SK-N-SH treated with all-trans-retinoic acid at 6 μM for 48 hours (cell line): Measurements from ENCODE around the gene MAP3K3.

ENCODE experiments used
- ATAC-seq: fragments of 200-7000 bp; cut with Tn5 transposase; 3 replicates; pipeline ENCODE4 v1.9.1; 2020; ENCODE audit warnings: mild to moderate bottlenecking, moderate library complexity
- ARNTL ChIP-seq: fragments of 450-650 bp; formaldehyde crosslinking; IDR thresholded peaks from 2 replicates; pipeline ENCODE4 v1.5.0; 2020; ENCODE audit warnings: low read depth, mild to moderate bottlenecking, moderate library complexity, borderline replicate concordance
- BACH2 ChIP-seq: fragments of 250-450 bp; sonication (Bioruptor Pico); IDR thresholded peaks from 2 replicates; pipeline ENCODE4 v1.9.0; 2021; ENCODE audit warnings: mild to moderate bottlenecking, borderline replicate concordance
- ESRRG ChIP-seq: fragments of 250-450 bp; sonication (Bioruptor Pico); IDR thresholded peaks from 2 replicates; pipeline ENCODE4 v1.6.1; 2021; ENCODE audit warnings: mild to moderate bottlenecking
- GLIS3 ChIP-seq: fragments of 250-450 bp; sonication (Bioruptor Pico); IDR thresholded peaks from 2 replicates; pipeline ENCODE4 v1.5.0; 2020; ENCODE audit warnings: mild to moderate bottlenecking, moderate library complexity
- ISL1 ChIP-seq: fragments of 250-450 bp; sonication (Bioruptor Pico); IDR thresholded peaks from 2 replicates; pipeline ENCODE4 v2.1.2; 2022; ENCODE audit warnings: mild to moderate bottlenecking, moderate library complexity
- OSR1 ChIP-seq: fragments of 250-450 bp; sonication (Bioruptor Pico); IDR thresholded peaks from 2 replicates; pipeline ENCODE4 v1.8.0; 2022; ENCODE audit warnings: moderate library complexity, mild to moderate bottlenecking, inconsistent platforms
- PATZ1 ChIP-seq: fragments of 250-450 bp; sonication (Bioruptor Pico); IDR thresholded peaks from 2 replicates; pipeline ENCODE4 v1.8.0; 2020; ENCODE audit warnings: mild to moderate bottlenecking, moderate library complexity, borderline replicate concordance
- POU6F1 ChIP-seq: fragments of 250-450 bp; sonication (Bioruptor Pico); IDR thresholded peaks from 2 replicates; pipeline ENCODE4 v1.8.0; 2021; ENCODE audit warnings: low read depth, mild to moderate bottlenecking, moderate library complexity, borderline replicate concordance
- PPARA ChIP-seq: fragments of 250-450 bp; sonication (Bioruptor Pico); IDR thresholded peaks from 2 replicates; pipeline ENCODE4 v1.5.0; 2020; ENCODE audit warnings: mild to moderate bottlenecking, borderline replicate concordance
- SNAI2 ChIP-seq: fragments of 250-450 bp; sonication (Bioruptor Pico); IDR thresholded peaks from 2 replicates; pipeline ENCODE4 v1.5.0; 2020; ENCODE audit warnings: mild to moderate bottlenecking, moderate library complexity
- TCF4 ChIP-seq: fragments of 250-450 bp; sonication (Bioruptor Pico); IDR thresholded peaks from 2 replicates; pipeline ENCODE4 v1.8.0; 2021; ENCODE audit warnings: mild to moderate bottlenecking, moderate library complexity, borderline replicate concordance
- TOX ChIP-seq: fragments of 250-450 bp; sonication (Bioruptor Pico); IDR thresholded peaks from 2 replicates; pipeline ENCODE4 v1.8.0; 2021; ENCODE audit warnings: mild to moderate bottlenecking, moderate library complexity, borderline replicate concordance
- TSHZ2 ChIP-seq: fragments of 250-450 bp; sonication (Bioruptor Pico); IDR thresholded peaks from 2 replicates; pipeline ENCODE4 v1.5.0; 2020; ENCODE audit warnings: mild to moderate bottlenecking, moderate library complexity
- ZC3H10 ChIP-seq: fragments of 250-450 bp; sonication (Bioruptor Pico); IDR thresholded peaks from 2 replicates; pipeline ENCODE4 v1.5.1; 2021; ENCODE audit warnings: mild to moderate bottlenecking, moderate library complexity
- ZFP3 ChIP-seq: fragments of 250-450 bp; sonication (Bioruptor Pico); IDR thresholded peaks from 2 replicates; pipeline ENCODE4 v1.5.0; 2020; ENCODE audit warnings: mild to moderate bottlenecking, moderate library complexity
- ZNF565 ChIP-seq: fragments of 450-650 bp; formaldehyde crosslinking; conservative IDR thresholded peaks from 2 replicates; pipeline ENCODE4 v1.5.0; 2020; ENCODE audit warnings: low read depth, mild to moderate bottlenecking, moderate library complexity
- ZNF70 ChIP-seq: fragments of 450-650 bp; formaldehyde crosslinking; IDR thresholded peaks from 2 replicates; pipeline ENCODE4 v1.5.0; 2020; ENCODE audit warnings: mild to moderate bottlenecking, moderate library complexity
- ZNF8 ChIP-seq: fragments of 450-650 bp; formaldehyde crosslinking; IDR thresholded peaks from 2 replicates; pipeline ENCODE4 v1.5.0; 2020; ENCODE audit warnings: mild to moderate bottlenecking, moderate library complexity
- TF ChIP-seq, protein P1 (sequence below): fragments of 250-450 bp; sonication (Bioruptor Pico); IDR thresholded peaks from 2 replicates; pipeline ENCODE4 v1.5.1; 2020; ENCODE audit warnings: low read depth, mild to moderate bottlenecking, moderate library complexity
- TF ChIP-seq, protein P2 (sequence below): fragments of 250-450 bp; sonication (Bioruptor Pico); IDR thresholded peaks from 2 replicates; pipeline ENCODE4 v1.5.1; 2021; ENCODE audit warnings: mild to moderate bottlenecking, moderate library complexity

MAP3K3 gene

GRCh38 chr17:63601439-63602371, 20.5 kb upstream of the MAP3K3 start:
- TF ChIP-seq SNAI2 (CRISPR knock-in tag), result no peak
- TF ChIP-seq POU6F1 (CRISPR knock-in tag), result no peak
- TF ChIP-seq ZNF8 (CRISPR knock-in tag), result no peak
- TF ChIP-seq BACH2 (CRISPR knock-in tag), result no peak
- TF ChIP-seq PATZ1 (CRISPR knock-in tag), result no peak
- TF ChIP-seq TOX, result no peak
- TF ChIP-seq, protein P1, sequence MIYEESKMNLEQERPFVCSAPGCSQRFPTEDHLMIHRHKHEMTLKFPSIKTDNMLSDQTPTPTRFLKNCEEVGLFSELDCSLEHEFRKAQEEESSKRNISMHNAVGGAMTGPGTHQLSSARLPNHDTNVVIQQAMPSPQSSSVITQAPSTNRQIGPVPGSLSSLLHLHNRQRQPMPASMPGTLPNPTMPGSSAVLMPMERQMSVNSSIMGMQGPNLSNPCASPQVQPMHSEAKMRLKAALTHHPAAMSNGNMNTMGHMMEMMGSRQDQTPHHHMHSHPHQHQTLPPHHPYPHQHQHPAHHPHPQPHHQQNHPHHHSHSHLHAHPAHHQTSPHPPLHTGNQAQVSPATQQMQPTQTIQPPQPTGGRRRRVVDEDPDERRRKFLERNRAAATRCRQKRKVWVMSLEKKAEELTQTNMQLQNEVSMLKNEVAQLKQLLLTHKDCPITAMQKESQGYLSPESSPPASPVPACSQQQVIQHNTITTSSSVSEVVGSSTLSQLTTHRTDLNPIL, result no peak
- TF ChIP-seq TCF4, result no peak
- TF ChIP-seq ZNF70 (CRISPR knock-in tag), result no peak
- TF ChIP-seq, protein P2, sequence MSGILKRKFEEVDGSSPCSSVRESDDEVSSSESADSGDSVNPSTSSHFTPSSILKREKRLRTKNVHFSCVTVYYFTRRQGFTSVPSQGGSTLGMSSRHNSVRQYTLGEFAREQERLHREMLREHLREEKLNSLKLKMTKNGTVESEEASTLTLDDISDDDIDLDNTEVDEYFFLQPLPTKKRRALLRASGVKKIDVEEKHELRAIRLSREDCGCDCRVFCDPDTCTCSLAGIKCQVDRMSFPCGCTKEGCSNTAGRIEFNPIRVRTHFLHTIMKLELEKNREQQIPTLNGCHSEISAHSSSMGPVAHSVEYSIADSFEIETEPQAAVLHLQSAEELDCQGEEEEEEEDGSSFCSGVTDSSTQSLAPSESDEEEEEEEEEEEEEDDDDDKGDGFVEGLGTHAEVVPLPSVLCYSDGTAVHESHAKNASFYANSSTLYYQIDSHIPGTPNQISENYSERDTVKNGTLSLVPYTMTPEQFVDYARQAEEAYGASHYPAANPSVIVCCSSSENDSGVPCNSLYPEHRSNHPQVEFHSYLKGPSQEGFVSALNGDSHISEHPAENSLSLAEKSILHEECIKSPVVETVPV (CRISPR knock-in tag), result no peak
- TF ChIP-seq OSR1 (CRISPR knock-in tag), result no peak
- no peak for TF ChIP-seq TSHZ2 (CRISPR knock-in tag)
- no peak for TF ChIP-seq ZNF565 (CRISPR knock-in tag)
- no peak for TF ChIP-seq PPARA (CRISPR knock-in tag)
- TF ChIP-seq GLIS3, result no peak
- no peak for TF ChIP-seq ZFP3

DNA sequence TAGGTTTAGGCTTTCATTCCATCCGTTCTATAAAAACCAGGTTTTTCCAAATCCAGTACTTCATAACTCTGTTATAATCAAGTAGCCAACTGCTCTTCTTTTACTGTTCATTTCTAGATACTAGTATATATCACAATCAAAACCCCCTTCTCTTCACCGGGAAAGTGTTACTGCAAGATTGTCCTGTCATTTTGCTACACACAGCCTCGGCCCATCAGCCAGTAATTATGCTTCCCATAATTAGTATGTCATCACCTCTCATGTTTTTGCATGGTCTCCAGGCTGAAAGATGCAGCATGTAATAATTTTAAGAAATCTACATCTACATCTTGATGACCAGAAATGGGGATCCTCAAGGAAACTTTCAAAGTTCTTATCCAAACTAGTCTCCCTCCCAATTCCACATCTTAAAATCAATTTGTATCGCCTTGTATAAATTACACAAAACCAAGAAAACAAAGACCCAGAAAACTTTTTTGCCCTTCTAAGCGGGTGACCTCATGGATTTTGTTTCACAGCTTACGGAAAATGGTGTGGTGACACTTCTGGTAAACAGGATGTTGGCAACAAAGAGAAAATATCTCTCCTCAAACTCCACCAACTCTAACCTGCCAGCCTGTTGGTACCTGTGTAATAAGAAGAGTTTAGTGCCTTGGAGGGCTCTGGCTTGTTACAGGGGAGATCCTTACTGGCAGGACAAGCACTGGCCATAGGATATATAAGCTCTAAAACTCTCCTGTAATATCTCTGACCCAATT, 12.2 kb upstream of the MAP3K3 start:
- ATAC-seq, result no peak
- no peak for TF ChIP-seq ESRRG (CRISPR knock-in tag)
- no peak for TF ChIP-seq ISL1 (CRISPR knock-in tag)
- TF ChIP-seq PATZ1 (CRISPR knock-in tag), result no peak
- TF ChIP-seq BACH2 (CRISPR knock-in tag), result no peak
- no peak for TF ChIP-seq ZNF8 (CRISPR knock-in tag)
- TF ChIP-seq ZNF565 (CRISPR knock-in tag), result no peak
- TF ChIP-seq ZC3H10 (CRISPR knock-in tag), result no peak
- TF ChIP-seq PPARA (CRISPR knock-in tag), result no peak
- no peak for TF ChIP-seq GLIS3
- no peak for TF ChIP-seq ARNTL (CRISPR knock-in tag)
- TF ChIP-seq TCF4, result no peak
- no peak for TF ChIP-seq TSHZ2 (CRISPR knock-in tag)
- no peak for TF ChIP-seq ZNF70 (CRISPR knock-in tag)
- no peak for TF ChIP-seq SNAI2 (CRISPR knock-in tag)
- TF ChIP-seq ZFP3, result no peak
- TF ChIP-seq, protein P1, result no peak

More at GRCh38 chr17:63601439-63602371, 20.5 kb upstream of the MAP3K3 start:
- ATAC-seq, result peak; percentile 12
